Activated CD8-positive, alpha-beta memory T cell treated with anti-CD3 and anti-CD28 coated beads for 36 hours (primary cell): ENCODE measurements around the gene DDX51. TPM values are rescaled to one million over a fixed set of nuclear protein-coding genes. Genes with fewer than 3 reads are reported as not detected.
"Not testable (repeated sequence)": the region's sequence is repeated elsewhere in the genome, so short reads cannot be mapped to it uniquely, and the experiment has no call there.

Source experiments
- CTCF ChIA-PET: fragments of 350-600 bp; sonication (Branson Sonifier 250); formaldehyde crosslinking; loops from one replicate; lab custom pipeline; 2021; ENCODE audit warnings: antibody characterized with exemption; lab: Charles Lee
- POLR2A ChIA-PET: fragments of 350-600 bp; sonication (Branson Sonifier 250); formaldehyde crosslinking; loops from one replicate; lab custom pipeline; 2021; ENCODE audit warnings: antibody characterized with exemption; lab: Charles Lee
- total RNA-seq, 2 experiments: library from RNA; stranded (reverse); gene quantifications; one replicate each; pipeline ENCODE4 v1.2.3, GENCODE V29; 2021

The DDX51 gene
- total RNA-seq, 2 experiments from 2014 or later: 35.9 to 39.2 TPM

- ChIA-PET CTCF (interaction anchor here (1.5 to 1.8 kb wide), 3 partner anchors 38 to 376 kb away, joined by 3 to 4 read pairs (median 3); no protein-coding TSS in a partner anchor), POLR2A (no interaction called here)
These were observed 3.6 kb upstream of the DDX51 start for GRCh38 chr12:132147423-132148367.

- ChIA-PET CTCF (interaction anchor here (1.5 to 1.8 kb wide), 3 partner anchors 39 to 377 kb away, joined by 3 to 4 read pairs (median 3); no protein-coding TSS in a partner anchor), POLR2A (no interaction called here)
These were observed 2.8 kb upstream of the DDX51 start for GRCh38 chr12:132146772-132147422.

- CTCF ChIA-PET: interaction anchor here (1.0 to 1.6 kb wide), 4 partner anchors 8 to 468 kb away, joined by 3 to 4 read pairs (median 3); no protein-coding TSS in a partner anchor
- POLR2A ChIA-PET: no interaction called here
These were observed 2.0 kb upstream of the DDX51 start for GRCh38 chr12:132146098-132146497.

- ChIA-PET CTCF (interaction anchor here (1.0 to 1.5 kb wide), 3 partner anchors 8 to 469 kb away, joined by 3 to 4 read pairs (median 3); no protein-coding TSS in a partner anchor), POLR2A (interaction anchor here (0.6 to 1.1 kb wide), 2 partner anchors 9 to 25 kb away, joined by 3 to 5 read pairs; no protein-coding TSS in a partner anchor)
These were observed 1.2 kb upstream of the DDX51 start for GRCh38 chr12:132145334-132145733.

- CTCF ChIA-PET: interaction anchor here (1.0 to 1.5 kb wide), 2 partner anchors 9 to 42 kb away, joined by 3 to 4 read pairs; no protein-coding TSS in a partner anchor
- POLR2A ChIA-PET: interaction anchor here (0.6 to 1.1 kb wide), 2 partner anchors 9 to 24 kb away, joined by 3 to 5 read pairs; no protein-coding TSS in a partner anchor
These were observed 670 bp upstream of the DDX51 start for GRCh38 chr12:132144810-132145168.

- ChIA-PET CTCF (interaction anchor here (1.3 kb wide), 1 partner anchor 10 kb away, joined by 4 read pairs; no protein-coding TSS in a partner anchor), POLR2A (interaction anchor here (0.6 kb wide), 1 partner anchor 347 kb away, joined by 3 read pairs; no protein-coding TSS in a partner anchor)
These were observed 615 bp downstream of the DDX51 start for GRCh38 chr12:132143336-132144071.

- POLR2A ChIA-PET: interaction anchor here (0.6 kb wide), 1 partner anchor 346 kb away, joined by 3 read pairs; no protein-coding TSS in a partner anchor
- CTCF ChIA-PET: interaction anchor here (1.3 kb wide), 1 partner anchor 11 kb away, joined by 4 read pairs; no protein-coding TSS in a partner anchor
These were observed 1.3 kb downstream of the DDX51 start for GRCh38 chr12:132142679-132143335.

- CTCF ChIA-PET: interaction anchor here (1.3 kb wide), 1 partner anchor 12 kb away, joined by 4 read pairs; no protein-coding TSS in a partner anchor
- POLR2A ChIA-PET: no interaction called here
These were observed 2.0 kb downstream of the DDX51 start for GRCh38 chr12:132141976-132142678.

GRCh38 chr12:132140918-132141841 is 2.9 kb downstream of the DDX51 start:
- ChIA-PET CTCF (no interaction called here), POLR2A (no interaction called here)

- ChIA-PET POLR2A (no interaction called here), CTCF (interaction anchor here (1.1 kb wide), 1 partner anchor 13 kb away, joined by 5 read pairs; no protein-coding TSS in a partner anchor)
These were observed 3.6 kb downstream of the DDX51 start for GRCh38 chr12:132140501-132140900.

GRCh38 chr12:132139912-132140311 is 4.2 kb downstream of the DDX51 start:
- CTCF ChIA-PET: interaction anchor here (0.8 to 1.1 kb wide), 2 partner anchors 13 to 14 kb away, joined by 3 to 5 read pairs; no protein-coding TSS in a partner anchor
- POLR2A ChIA-PET: no interaction called here

- ChIA-PET CTCF (interaction anchor here (0.8 to 1.1 kb wide), 2 partner anchors 12 to 14 kb away, joined by 3 to 5 read pairs; no protein-coding TSS in a partner anchor), POLR2A (no interaction called here)
These were observed 4.9 kb downstream of the DDX51 start for GRCh38 chr12:132138941-132139871.

- ChIA-PET CTCF (interaction anchor here (0.7 to 1.2 kb wide), 2 partner anchors 9 to 16 kb away, joined by 3 to 4 read pairs; no protein-coding TSS in a partner anchor), POLR2A (interaction anchor here (0.8 kb wide), 1 partner anchor 50 kb away, joined by 3 read pairs; no protein-coding TSS in a partner anchor)
These were observed 6.5 kb downstream of the DDX51 start for GRCh38 chr12:132137483-132138125.

GRCh38 chr12:132136226-132136625 is 7.9 kb downstream of the DDX51 start:
- CTCF ChIA-PET: interaction anchor here (1.2 kb wide), 1 partner anchor 17 kb away, joined by 4 read pairs; no protein-coding TSS in a partner anchor
- POLR2A ChIA-PET: not testable (repeated sequence)
